SU-DHL-6 (cell line): ENCODE results near the gene ELP1.

ENCODE experiments used
- H2AFZ ChIP-seq: fragments of 200-600 bp; sonication (generic); 2 replicates; pipeline ENCODE4 v1.6.1; 2014; ENCODE audit warnings: low read depth, mild to moderate bottlenecking, moderate library complexity, mixed read lengths, antibody characterized with exemption, low read length; ENCODE audit not compliant: severe bottlenecking
- H3F3A ChIP-seq: fragments of 200-600 bp; shearing (Covaris generic); 2 replicates; pipeline ENCODE4 v1.6.0; 2016; ENCODE audit warnings: antibody characterized with exemption, mild to moderate bottlenecking; ENCODE audit not compliant: insufficient read depth
- H3K27ac ChIP-seq: fragments of 200-600 bp; sonication (generic); 2 replicates; pipeline ENCODE4 v1.5.1; 2016; ENCODE audit warnings: low read depth, mild to moderate bottlenecking, low read length, moderate library complexity, mixed read lengths
- H3K27me3 ChIP-seq: fragments of 200-600 bp; sonication (generic), shearing (Covaris generic); 2 replicates; pipeline ENCODE4 v1.6.0; 2014; ENCODE audit warnings: mild to moderate bottlenecking, low read length
- H3K36me3 ChIP-seq: fragments of 200-600 bp; sonication (generic); 2 replicates; pipeline ENCODE4 v1.6.1; 2014; ENCODE audit warnings: mild to moderate bottlenecking, low read length, mixed read lengths
- H3K4me2 ChIP-seq: fragments of 300-600, 200-600 bp; shearing (Covaris generic), sonication (generic); 2 replicates; pipeline ENCODE4 v1.6.0; 2014; ENCODE audit warnings: low read length, low read depth, mild to moderate bottlenecking; ENCODE audit not compliant: poor library complexity, severe bottlenecking
- H3K4me3 ChIP-seq: fragments of 200-600 bp; sonication (generic); 2 replicates; pipeline ENCODE4 v1.5.1; 2014; ENCODE audit warnings: antibody characterized with exemption, low read length, mild to moderate bottlenecking, mixed read lengths; ENCODE audit not compliant: insufficient read depth, poor library complexity, severe bottlenecking
- H3K79me2 ChIP-seq: fragments of 200-600 bp; sonication (generic); 2 replicates; pipeline ENCODE4 v1.6.1; 2014; ENCODE audit warnings: mild to moderate bottlenecking, low read length, moderate library complexity; ENCODE audit not compliant: insufficient read depth
- H3K9ac ChIP-seq: fragments of 200-600 bp; sonication (generic); 2 replicates; pipeline ENCODE4 v1.7.0; 2014; ENCODE audit warnings: mild to moderate bottlenecking, low read length
- H3K9me2 ChIP-seq: fragments of 200-600 bp; sonication (generic); replicated peaks from 2 replicates; pipeline ENCODE4 v1.6.1; 2014; ENCODE audit warnings: low read length; ENCODE audit not compliant: insufficient read depth
- H3K9me3 ChIP-seq: fragments of 200-600 bp; sonication (generic); 2 replicates; pipeline ENCODE4 v1.6.1; 2014; ENCODE audit warnings: low read length, mixed read lengths; ENCODE audit not compliant: insufficient read depth
- H4K20me1 ChIP-seq: fragments of 200-600 bp; sonication (generic); 2 replicates; pipeline ENCODE4 v1.6.1; 2014; ENCODE audit warnings: low read depth, mild to moderate bottlenecking, antibody characterized with exemption, low read length, moderate library complexity, mixed read lengths
- CTCF ChIP-seq: fragments of 200-600 bp; sonication (generic); IDR thresholded peaks from one replicate; pipeline ENCODE4 v1.5.1; 2017; ENCODE audit warnings: antibody characterized with exemption, mild to moderate bottlenecking, low read length, moderate library complexity; ENCODE audit not compliant: insufficient read depth, poor library complexity, severe bottlenecking
- EZH2phosphoT487 ChIP-seq: fragments of 200-600 bp; sonication (generic), shearing (Covaris generic); conservative IDR thresholded peaks from 2 replicates; pipeline ENCODE4 v1.6.1; 2018; ENCODE audit warnings: mild to moderate bottlenecking, antibody characterized with exemption, low read length, moderate library complexity, mixed read lengths

ELP1 gene

DNA sequence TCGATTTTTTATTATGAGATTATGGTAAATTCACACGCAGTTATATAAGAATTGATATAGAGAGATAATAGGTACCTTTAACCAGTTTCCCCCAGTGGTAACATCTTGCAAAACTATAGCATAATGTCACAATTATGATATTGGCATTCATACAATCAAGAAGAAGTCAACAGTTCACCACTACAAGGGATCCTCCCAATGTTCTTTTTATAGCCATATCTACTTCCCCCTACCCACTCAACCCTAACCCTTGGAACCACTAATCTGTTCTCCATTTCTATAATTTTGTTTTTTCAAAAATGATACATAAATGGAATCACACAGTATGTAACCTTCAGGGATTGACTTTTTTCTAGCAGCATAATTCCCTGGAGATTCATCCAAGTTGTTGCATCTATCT, 88.0 kb downstream of the ELP1 start:
- Histone ChIP-seq H3F3A (no peaks in the 10 kb centered on the region), H3K4me3 (no peak overlapping the region), H2AFZ (no peak overlapping the region), H3K4me2 (no peak overlapping the region), H3K27ac (no peak overlapping the region), H3K79me2 (no peaks in the 10 kb centered on the region), H3K9ac (no peak overlapping the region), H3K36me3 (no peaks in the 10 kb centered on the region), H3K9me3 (no peaks in the 10 kb centered on the region), H4K20me1 (no peaks in the 10 kb centered on the region), H3K9me2 (no peaks in the 10 kb centered on the region), H3K27me3 (no peaks in the 10 kb centered on the region)
- no peak for TF ChIP-seq CTCF
- no peak for TF ChIP-seq EZH2phosphoT487

GRCh38 chr9:108845507-108845906, 88.4 kb downstream of the ELP1 start:
- H4K20me1 ChIP-seq = no peaks in the 10 kb centered on the region
- H3K4me3 ChIP-seq = no peak overlapping the region
- no peak for TF ChIP-seq EZH2phosphoT487
- no peak for TF ChIP-seq CTCF
- no peak overlapping the region for H3K4me2 ChIP-seq
- no peak overlapping the region for H3K9ac ChIP-seq
- no peaks in the 10 kb centered on the region for H3K36me3 ChIP-seq
- H3F3A ChIP-seq = no peaks in the 10 kb centered on the region
- no peaks in the 10 kb centered on the region for H3K9me3 ChIP-seq
- H3K79me2 ChIP-seq = no peaks in the 10 kb centered on the region
- no peak overlapping the region for H2AFZ ChIP-seq
- no peaks in the 10 kb centered on the region for H3K27me3 ChIP-seq
- H3K27ac ChIP-seq = no peak overlapping the region
- no peaks in the 10 kb centered on the region for H3K9me2 ChIP-seq

DNA sequence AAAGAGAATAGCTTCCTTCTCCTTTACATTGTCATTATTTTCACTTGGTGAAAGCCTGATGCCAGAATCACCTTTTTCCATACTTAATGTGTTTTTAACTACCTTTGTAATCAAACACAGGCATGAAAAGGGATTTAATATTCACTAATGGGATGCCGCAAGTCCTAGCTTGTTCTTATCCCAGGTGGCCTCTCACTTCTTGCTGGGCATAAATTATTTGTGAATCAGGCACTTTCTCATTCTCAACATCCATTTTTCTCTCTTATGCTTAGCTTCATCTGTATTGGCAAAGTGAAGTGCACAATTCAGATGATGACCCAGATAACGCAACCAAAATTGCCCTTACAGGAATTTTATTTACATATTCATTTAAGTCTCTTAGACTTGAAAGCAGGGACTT, 89.1 kb downstream of the ELP1 start:
- no peaks in the 10 kb centered on the region for H3K27me3 ChIP-seq
- no peak overlapping the region for H3K9ac ChIP-seq
- no peak overlapping the region for H2AFZ ChIP-seq
- H3K9me2 ChIP-seq = no peaks in the 10 kb centered on the region
- H3K4me3 ChIP-seq = no peak overlapping the region
- H3K79me2 ChIP-seq = no peaks in the 10 kb centered on the region
- H3K4me2 ChIP-seq = no peak overlapping the region
- no peaks in the 10 kb centered on the region for H3F3A ChIP-seq
- no peak for TF ChIP-seq CTCF
- no peak for TF ChIP-seq EZH2phosphoT487
- H4K20me1 ChIP-seq = no peaks in the 10 kb centered on the region
- no peaks in the 10 kb centered on the region for H3K9me3 ChIP-seq
- H3K27ac ChIP-seq = no peak overlapping the region
- no peaks in the 10 kb centered on the region for H3K36me3 ChIP-seq

- Histone ChIP-seq H2AFZ (no peak overlapping the region), H3K27ac (no peak overlapping the region), H3F3A (no peaks in the 10 kb centered on the region), H3K4me3 (no peak overlapping the region), H3K9me3 (no peaks in the 10 kb centered on the region), H3K4me2 (no peak overlapping the region), H4K20me1 (no peaks in the 10 kb centered on the region), H3K9me2 (no peaks in the 10 kb centered on the region), H3K36me3 (no peaks in the 10 kb centered on the region), H3K79me2 (no peaks in the 10 kb centered on the region), H3K27me3 (no peaks in the 10 kb centered on the region), H3K9ac (no peak overlapping the region)
- no peak for TF ChIP-seq EZH2phosphoT487
- TF ChIP-seq CTCF = no peak
Observed at GRCh38 chr9:108844391-108844790, 89.5 kb downstream of the ELP1 start.
